BLaER1 (cell line): ENCODE data around the gene FOXN3.

Experiments used
- H3K27ac ChIP-seq: shearing (Covaris generic); formaldehyde crosslinking; 2 replicates; pipeline ENCODE4 v1.8.1; 2022
- H3K27me3 ChIP-seq: shearing (Covaris generic); formaldehyde crosslinking; 2 replicates; pipeline ENCODE4 v1.8.1; 2022
- H3K36me3 ChIP-seq: shearing (Covaris generic); formaldehyde crosslinking; 2 replicates; pipeline ENCODE4 v1.8.1; 2022
- H3K4me1 ChIP-seq: shearing (Covaris generic); formaldehyde crosslinking; 2 replicates; pipeline ENCODE4 v1.8.1; 2022
- H3K4me2 ChIP-seq: shearing (Covaris generic); formaldehyde crosslinking; 2 replicates; pipeline ENCODE4 v1.8.1; 2022
- H3K4me3 ChIP-seq: shearing (Covaris generic); formaldehyde crosslinking; 2 replicates; pipeline ENCODE4 v1.8.1; 2022
- H3K9ac ChIP-seq: shearing (Covaris generic); formaldehyde crosslinking; 2 replicates; pipeline ENCODE4 v1.8.1; 2022
- H3K9me3 ChIP-seq: shearing (Covaris generic); formaldehyde crosslinking; 2 replicates; pipeline ENCODE4 v1.8.1; 2022
- H4K20me1 ChIP-seq: shearing (Covaris generic); formaldehyde crosslinking; 2 replicates; pipeline ENCODE4 v1.8.1; 2022
- Cebpa-rat ChIP-seq: shearing (Covaris generic); IDR thresholded peaks from 2 replicates; pipeline ENCODE4 v1.8.1; 2022

FOXN3 gene

DNA sequence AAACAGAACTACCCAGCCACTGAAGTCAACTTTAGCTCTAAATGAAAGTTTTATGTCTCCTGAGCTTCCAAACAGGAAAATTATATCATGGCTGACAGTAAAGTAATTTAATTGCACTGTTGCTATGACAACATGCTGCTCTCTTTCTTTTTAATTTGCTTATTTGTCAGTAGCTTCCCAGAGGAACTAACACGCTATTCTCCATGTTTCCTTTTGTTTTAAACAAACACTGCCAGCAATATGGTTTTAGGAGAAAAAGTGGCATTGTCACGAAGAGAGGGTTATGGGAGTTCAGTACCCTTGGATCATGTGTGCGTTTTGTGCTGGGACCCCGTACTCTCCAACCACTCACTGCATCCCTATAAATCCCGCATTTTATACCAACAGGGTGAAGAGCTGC is 1.9 kb downstream of the FOXN3 start:
- no peak for TF ChIP-seq Cebpa-rat
- Histone ChIP-seq H3K9me3 (peaks cover 14% of the 10 kb centered on the region; the same call in 1 of the 2 replicates), H3K27ac (0 out of 2 replicates have a peak overlapping the region, but pooled peaks have one; percentile 94), H3K27me3 (no peaks in the 10 kb centered on the region), H3K36me3 (peaks cover 48% of the 10 kb centered on the region), H3K4me2 (peak overlapping the region; percentile 82), H4K20me1 (peaks cover 37% of the 10 kb centered on the region), H3K4me1 (peaks cover 56% of the 10 kb centered on the region), H3K9ac (peak overlapping the region; percentile 91), H3K4me3 (peak overlapping the region; percentile 96)

DNA sequence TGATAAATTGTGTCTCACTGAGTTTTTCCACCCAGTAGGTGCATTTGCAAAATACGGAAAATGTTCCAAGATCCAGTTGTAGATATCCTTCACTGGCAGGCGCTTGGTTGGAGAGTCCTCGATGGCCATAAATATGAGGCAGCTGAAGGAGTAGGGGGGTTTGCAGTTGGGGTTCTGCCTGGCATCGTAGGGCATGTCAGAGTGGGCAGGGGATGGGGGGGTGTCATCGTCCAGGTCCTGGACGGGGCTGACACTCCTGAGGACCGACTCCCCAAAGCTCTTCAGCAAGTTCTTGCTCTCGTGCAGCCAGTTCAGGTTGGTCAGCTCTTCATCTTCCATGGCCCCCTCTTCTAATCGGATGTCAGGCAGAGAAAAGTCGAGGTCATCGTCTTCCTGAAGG is 5.1 kb downstream of the FOXN3 start:
- H3K4me3 ChIP-seq: no peak overlapping the region
- no peaks in the 10 kb centered on the region for H3K27me3 ChIP-seq
- TF ChIP-seq Cebpa-rat: no peak
- H4K20me1 ChIP-seq: peaks cover 66% of the 10 kb centered on the region
- H3K9ac ChIP-seq: no peak overlapping the region
- H3K9me3 ChIP-seq: peaks cover 14% of the 10 kb centered on the region; the same call in 1 of the 2 replicates
- H3K27ac ChIP-seq: no peak overlapping the region
- H3K4me2 ChIP-seq: no peak overlapping the region
- H3K36me3 ChIP-seq: peaks cover 59% of the 10 kb centered on the region
- peaks cover 63% of the 10 kb centered on the region for H3K4me1 ChIP-seq

DNA sequence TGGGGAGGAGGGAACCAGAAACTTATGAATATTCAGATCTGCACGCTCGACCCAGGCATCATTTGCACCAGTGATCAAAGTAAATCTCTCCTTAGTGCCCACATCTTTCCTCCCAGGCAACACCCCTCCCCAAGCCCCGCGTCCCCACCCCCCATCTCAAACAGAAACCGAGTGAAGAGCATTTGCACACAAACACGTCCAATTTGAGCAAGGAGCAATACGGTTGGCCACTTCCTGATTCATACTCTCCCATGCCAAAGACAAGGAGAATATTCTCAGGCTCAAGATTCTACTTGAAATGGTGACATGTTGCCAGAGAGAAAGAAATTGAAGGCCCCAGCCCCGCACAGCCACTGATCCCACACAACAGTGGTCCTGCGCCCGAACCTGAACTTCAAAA is 7.1 kb downstream of the FOXN3 start:
- H3K9ac ChIP-seq: peak overlapping the region; percentile 65
- H3K4me3 ChIP-seq: peak overlapping the region; percentile 40; the same call in 1 of the 2 replicates
- TF ChIP-seq Cebpa-rat: no peak
- peak overlapping the region; percentile 86 for H3K4me2 ChIP-seq
- H3K9me3 ChIP-seq: peaks cover 14% of the 10 kb centered on the region; the same call in 1 of the 2 replicates
- peaks cover 79% of the 10 kb centered on the region for H3K36me3 ChIP-seq
- peak overlapping the region; percentile 64 for H3K27ac ChIP-seq
- no peaks in the 10 kb centered on the region for H3K27me3 ChIP-seq
- H3K4me1 ChIP-seq: peaks cover 60% of the 10 kb centered on the region
- H4K20me1 ChIP-seq: peaks cover 78% of the 10 kb centered on the region

DNA sequence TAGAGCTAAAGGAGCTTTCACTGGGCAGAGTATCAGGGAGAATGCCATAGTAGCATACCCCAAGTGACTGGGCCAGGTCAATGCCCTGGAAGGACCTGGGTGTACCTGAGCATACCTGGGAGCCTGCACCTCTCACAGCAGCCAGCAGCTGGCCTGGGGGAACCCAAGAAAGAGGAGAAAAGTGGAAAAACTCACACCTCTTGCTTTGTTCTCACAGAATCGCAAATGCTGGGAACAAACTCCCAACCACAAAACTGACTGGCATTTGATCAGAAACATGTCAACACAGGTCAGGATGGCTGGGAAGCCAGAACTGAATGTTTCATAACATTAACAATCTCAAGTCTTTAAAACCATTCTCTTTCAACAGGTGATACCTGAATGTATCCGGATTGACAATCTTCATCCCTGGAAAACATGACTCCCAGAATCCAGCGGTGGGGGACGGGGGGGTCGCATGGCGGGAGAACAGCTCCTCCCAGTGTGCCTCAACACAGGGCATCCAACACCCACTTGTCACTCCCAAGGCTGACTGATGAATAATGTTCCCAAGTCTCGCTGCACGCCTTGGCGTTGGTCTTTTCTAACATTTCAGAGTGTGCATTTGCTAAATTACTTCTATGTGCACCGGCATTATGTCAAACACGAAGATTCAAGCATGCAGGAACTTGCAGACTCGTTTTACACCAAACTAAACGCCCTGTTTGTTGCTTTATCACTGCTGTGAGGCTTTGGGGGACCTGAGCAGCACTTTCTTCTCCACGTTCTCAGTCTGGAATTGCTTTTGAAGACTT is 7.9 kb downstream of the FOXN3 start:
- Histone ChIP-seq H3K9ac (no peak overlapping the region; the same call in 1 of the 2 replicates), H3K27ac (no peak overlapping the region), H3K9me3 (peaks cover 14% of the 10 kb centered on the region; the same call in 1 of the 2 replicates), H3K4me3 (no peak overlapping the region), H3K4me2 (peak overlapping the region; percentile 86), H3K27me3 (no peaks in the 10 kb centered on the region), H3K4me1 (peaks cover 52% of the 10 kb centered on the region), H4K20me1 (peaks cover 81% of the 10 kb centered on the region), H3K36me3 (peaks cover 83% of the 10 kb centered on the region)
- TF ChIP-seq Cebpa-rat: no peak

DNA sequence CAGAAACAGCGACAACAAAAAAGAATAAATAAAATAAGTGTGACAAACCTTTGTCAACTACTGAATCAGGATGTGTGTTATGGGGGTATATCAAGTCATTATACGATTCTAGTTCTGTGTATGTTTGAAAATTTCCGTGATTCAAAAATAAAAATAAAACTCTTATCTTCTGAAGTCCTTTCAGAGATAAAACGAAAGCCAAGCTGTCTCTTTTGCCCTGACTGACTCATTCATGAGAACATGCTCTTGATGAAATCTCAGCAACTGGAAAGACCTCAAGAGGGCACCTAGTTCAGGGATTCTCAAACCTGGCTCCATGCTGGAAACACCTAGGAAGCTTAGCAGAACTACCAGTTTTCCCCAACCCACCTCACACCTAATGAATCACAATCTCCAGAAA is 9.2 kb downstream of the FOXN3 start:
- no peaks in the 10 kb centered on the region for H3K27me3 ChIP-seq
- H3K4me3 ChIP-seq: no peak overlapping the region
- H3K27ac ChIP-seq: no peak overlapping the region
- peaks cover 88% of the 10 kb centered on the region for H4K20me1 ChIP-seq
- peak overlapping the region; percentile 50; the same call in 1 of the 2 replicates for H3K4me2 ChIP-seq
- H3K9ac ChIP-seq: no peak overlapping the region
- peaks cover 88% of the 10 kb centered on the region for H3K36me3 ChIP-seq
- peaks cover 26% of the 10 kb centered on the region; the same call in 1 of the 2 replicates for H3K9me3 ChIP-seq
- H3K4me1 ChIP-seq: peaks cover 58% of the 10 kb centered on the region
- no peak for TF ChIP-seq Cebpa-rat

DNA sequence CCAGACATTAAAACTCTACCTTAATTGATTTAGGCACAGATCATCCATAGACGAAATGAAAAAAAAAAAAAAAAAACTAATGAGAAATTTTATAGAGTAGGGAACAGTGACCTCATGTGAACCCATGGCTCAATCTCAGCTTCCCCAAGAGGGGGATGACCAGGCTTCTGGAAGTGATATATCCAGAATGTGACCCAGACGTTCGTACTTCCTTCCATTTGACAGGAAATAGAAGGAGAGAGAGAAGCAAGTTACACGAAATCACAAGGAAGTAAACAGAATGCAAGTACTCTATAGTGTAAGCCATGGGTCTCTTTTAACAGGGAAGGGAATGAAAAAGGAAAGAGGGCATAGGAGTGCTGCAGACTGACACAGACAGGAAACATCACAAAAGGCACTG is 10.1 kb downstream of the FOXN3 start:
- Histone ChIP-seq H3K4me1 (peaks cover 67% of the 10 kb centered on the region), H3K27me3 (no peaks in the 10 kb centered on the region), H3K4me3 (no peak overlapping the region), H3K9ac (no peak overlapping the region; the same call in 1 of the 2 replicates), H4K20me1 (peaks cover 90% of the 10 kb centered on the region), H3K36me3 (peaks cover 86% of the 10 kb centered on the region), H3K4me2 (peak overlapping the region; percentile 50), H3K27ac (peak overlapping the region; percentile 34; the same call in 1 of the 2 replicates), H3K9me3 (peaks cover 22% of the 10 kb centered on the region; the same call in 1 of the 2 replicates)
- TF ChIP-seq Cebpa-rat: no peak

DNA sequence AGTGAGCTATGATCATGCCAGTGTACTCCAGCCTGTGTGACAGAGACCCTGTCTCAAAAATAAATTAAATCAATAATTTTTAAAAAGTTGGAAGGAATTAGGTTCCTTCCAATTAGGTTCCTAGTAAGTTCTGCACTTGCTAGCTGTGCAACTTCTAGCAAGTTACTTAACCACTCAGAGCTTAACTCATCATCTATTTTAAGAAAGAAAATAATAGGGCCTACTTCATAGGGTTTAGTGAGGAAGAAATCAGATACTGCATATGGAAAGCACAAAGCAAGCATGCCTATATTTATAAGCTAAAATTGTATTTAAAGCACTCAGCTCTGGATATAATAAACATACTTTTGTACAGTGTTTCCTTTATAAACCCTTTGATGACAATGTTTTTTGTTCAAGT is 10.7 kb downstream of the FOXN3 start:
- no peak overlapping the region for H3K4me2 ChIP-seq
- H3K27me3 ChIP-seq: no peaks in the 10 kb centered on the region
- no peak overlapping the region for H3K27ac ChIP-seq
- peaks cover 85% of the 10 kb centered on the region for H3K36me3 ChIP-seq
- no peak overlapping the region for H3K4me3 ChIP-seq
- TF ChIP-seq Cebpa-rat: no peak
- H3K4me1 ChIP-seq: peaks cover 71% of the 10 kb centered on the region
- peaks cover 17% of the 10 kb centered on the region; the same call in 1 of the 2 replicates for H3K9me3 ChIP-seq
- no peak overlapping the region for H3K9ac ChIP-seq
- H4K20me1 ChIP-seq: peaks cover 96% of the 10 kb centered on the region

DNA sequence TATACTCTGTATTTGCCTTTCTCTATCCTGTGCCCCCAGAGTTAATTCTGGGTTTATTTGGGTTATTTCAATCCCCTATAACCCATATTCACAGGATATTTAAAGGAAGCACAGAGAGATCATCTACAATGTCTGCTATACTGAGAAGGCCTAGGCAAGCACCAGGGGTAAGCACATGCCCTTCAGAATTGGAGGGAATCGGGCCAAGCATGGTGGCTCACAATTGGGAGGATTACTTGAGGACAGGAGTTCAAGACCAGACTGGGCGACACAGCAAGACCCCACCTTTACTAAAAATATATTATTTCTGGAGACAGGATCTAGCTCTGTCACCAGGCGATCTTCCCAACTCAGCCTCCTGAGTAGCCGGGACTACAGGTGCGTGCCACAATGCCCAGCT is 11.3 kb downstream of the FOXN3 start:
- no peak overlapping the region for H3K4me2 ChIP-seq
- H3K36me3 ChIP-seq: peaks cover 85% of the 10 kb centered on the region
- no peak overlapping the region for H3K9ac ChIP-seq
- no peak overlapping the region for H3K27ac ChIP-seq
- H3K4me1 ChIP-seq: peaks cover 71% of the 10 kb centered on the region
- no peak overlapping the region for H3K4me3 ChIP-seq
- H3K9me3 ChIP-seq: peaks cover 12% of the 10 kb centered on the region; the same call in 1 of the 2 replicates
- no peaks in the 10 kb centered on the region for H3K27me3 ChIP-seq
- TF ChIP-seq Cebpa-rat: no peak
- peaks cover 97% of the 10 kb centered on the region for H4K20me1 ChIP-seq

DNA sequence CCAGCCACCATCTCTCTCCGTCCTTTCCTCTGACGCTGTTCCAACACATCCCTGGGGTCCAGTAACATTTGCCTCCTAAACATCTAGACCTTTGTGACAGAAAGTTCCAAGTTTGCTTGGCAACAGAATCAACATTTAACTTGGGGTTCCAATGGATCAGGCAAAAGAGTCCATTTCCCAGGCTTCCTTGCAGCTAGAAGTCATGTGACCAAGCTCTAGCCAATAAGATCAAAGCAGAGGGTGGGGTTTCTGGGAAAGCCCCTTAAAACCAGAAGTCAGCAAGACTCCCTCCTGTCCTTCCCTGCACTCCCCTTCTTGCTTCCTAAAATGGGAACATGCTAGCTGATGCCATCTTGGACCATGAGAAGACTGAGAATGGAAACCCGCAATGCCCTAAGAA is 14.7 kb downstream of the FOXN3 start:
- peaks cover 69% of the 10 kb centered on the region for H3K4me1 ChIP-seq
- no peak overlapping the region for H3K9ac ChIP-seq
- no peak overlapping the region for H3K27ac ChIP-seq
- H3K9me3 ChIP-seq: peaks cover 12% of the 10 kb centered on the region; the same call in 1 of the 2 replicates
- peaks cover 85% of the 10 kb centered on the region for H3K36me3 ChIP-seq
- no peak for TF ChIP-seq Cebpa-rat
- no peak overlapping the region for H3K4me3 ChIP-seq
- H4K20me1 ChIP-seq: peaks cover 100% of the 10 kb centered on the region
- no peaks in the 10 kb centered on the region for H3K27me3 ChIP-seq
- H3K4me2 ChIP-seq: peak overlapping the region; percentile 39

DNA sequence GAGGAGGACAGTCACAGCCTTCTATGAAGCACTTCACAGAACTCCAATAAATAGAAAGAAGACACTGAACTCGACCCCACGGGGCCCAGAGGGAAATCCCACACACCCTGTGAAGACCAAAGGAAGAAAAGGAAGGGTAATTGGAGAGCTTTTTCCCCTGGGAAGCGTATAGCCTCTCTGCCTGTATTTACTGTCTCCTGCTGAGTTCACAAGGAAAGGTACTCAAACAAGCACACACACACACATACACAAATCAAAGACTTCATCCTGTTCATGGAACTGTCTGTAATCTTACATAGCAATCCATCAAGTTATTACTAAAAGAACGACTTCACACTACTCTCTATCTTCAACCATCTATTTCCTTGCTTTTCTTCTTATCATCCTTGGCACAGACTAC is 15.3 kb downstream of the FOXN3 start:
- Histone ChIP-seq H3K36me3 (peaks cover 83% of the 10 kb centered on the region), H3K4me3 (no peak overlapping the region), H3K4me2 (peak overlapping the region; percentile 39), H3K4me1 (peaks cover 63% of the 10 kb centered on the region), H3K27ac (peak overlapping the region; percentile 4; the same call in 1 of the 2 replicates), H3K27me3 (no peaks in the 10 kb centered on the region), H3K9ac (no peak overlapping the region), H4K20me1 (peaks cover 100% of the 10 kb centered on the region), H3K9me3 (peaks cover 12% of the 10 kb centered on the region; the same call in 1 of the 2 replicates)
- no peak for TF ChIP-seq Cebpa-rat
